Measurements from ENCODE around the gene CEMIP2. TPM values are rescaled to one million over a fixed set of nuclear protein-coding genes. Genes with fewer than 3 reads are reported as not detected.

The CEMIP2 gene
- total and polyA plus RNA-seq, 10 of the 15 experiments (the other 5 are each of a cell fraction or from before 2014, with no cell fraction given), result 0.50 to 19.2 (median 1.2) TPM

- no peak for TF ChIP-seq KAT2A (conservative IDR thresholded peaks at IDR 0.05; ENCODE audit: control insufficient read depth, low read depth, low read length)
- no peak for TF ChIP-seq SMAD5 (IDR thresholded peaks at IDR 0.05; ENCODE audit: low read depth)
- no peak for TF ChIP-seq SPI1 (IDR thresholded peaks at IDR 0.05; ENCODE audit: borderline replicate concordance, insufficient read depth, low read depth, low read length)
- no peak for TF ChIP-seq EED (IDR thresholded peaks at IDR 0.05; ENCODE audit: low read depth)
- no peak for TF ChIP-seq TCF7 (IDR thresholded peaks at IDR 0.05; ENCODE audit: borderline replicate concordance)
- TF ChIP-seq GATAD2B (conservative IDR thresholded peaks at IDR 0.05; ENCODE audit: low read depth), result no peak
- TF ChIP-seq FOXM1 (IDR thresholded peaks at IDR 0.05; ENCODE audit: low read depth, low read length), result no peak
Observed at GRCh38 chr9:71710201-71710600, 58.1 kb downstream of the CEMIP2 start (continued).

GRCh38 chr9:71709384-71709783, 58.9 kb downstream of the CEMIP2 start:
- H4K20me1 ChIP-seq (ENCODE audit: control insufficient read depth, insufficient read depth), result no peaks in the 10 kb centered on the region
- ChIA-PET CTCF (interaction anchor here (0.6 to 1.7 kb wide), 2 partner anchors 11 to 1367 kb away, joined by 3 read pairs; no protein-coding TSS in a partner anchor), RAD21 (ENCODE audit: unreplicated experiment) (no interaction called here), POLR2A (interaction anchor here (0.5 kb wide), 1 partner anchor 134 kb away, joined by 3 read pairs; no protein-coding TSS in a partner anchor), SMC1A (ENCODE audit: uncharacterized antibody, unreplicated experiment) (interaction anchor here (3.1 kb wide), 1 partner anchor 7 kb away, joined by 9 read pairs; no protein-coding TSS in a partner anchor)
- in situ Hi-C loops (cut with MboI), result no loop called here
- intact Hi-C loops (cut with micrococcal nuclease; ENCODE audit: unreplicated experiment), result no loop called here
- no peak overlapping the region for H3K4me3 ChIP-seq
- H3K4me2 ChIP-seq (ENCODE audit: control insufficient read depth, insufficient read depth), result no peak overlapping the region
- no peaks in the 10 kb centered on the region for H3K9me3 ChIP-seq (replicated peaks; ENCODE audit: control insufficient read depth, insufficient read depth, low read length)
- no peak overlapping the region for H3K9ac ChIP-seq (ENCODE audit: control insufficient read depth, insufficient read depth, low read length)
- no peaks in the 10 kb centered on the region for H3K27me3 ChIP-seq (replicated peaks in 1 of 2; ENCODE audit: control insufficient read depth in 2 of 2, insufficient read depth in 2 of 2, low read length in 1 of 2)
- H3K27ac ChIP-seq (ENCODE audit: control insufficient read depth, insufficient read depth), result no peak overlapping the region
- H3K4me1 ChIP-seq (ENCODE audit: control insufficient read depth, insufficient read depth, low read length), result no peaks in the 10 kb centered on the region
- no peaks in the 10 kb centered on the region for H3K79me2 ChIP-seq (ENCODE audit: control insufficient read depth, insufficient read depth, low read length)
- ATAC-seq, result no peak
- TF ChIP-seq IKZF2 (IDR thresholded peaks at IDR 0.05), result no peak
- no peak for TF ChIP-seq MTA2 (IDR thresholded peaks at IDR 0.05; ENCODE audit: low read depth)
- DNase-seq (ENCODE audit: low read depth, low spot score), result no peak
- 84% methylated on average over 1 of the region's 1 CpG for WGBS (ENCODE audit: insufficient coverage, insufficient replicate concordance, low lambda C conversion rate, missing lambda C conversion rate)
- no peaks in the 10 kb centered on the region for H3K36me3 ChIP-seq (ENCODE audit: control insufficient read depth in 2 of 2, insufficient read depth in 2 of 2, low read length in 1 of 2)
- BruUV-seq (replicated peaks), result no TSS peak
- H2AFZ ChIP-seq (ENCODE audit: control insufficient read depth, low read depth, low read length), result no peak overlapping the region
- FAIRE-seq, result no peak

Data from GM12878 (cell line).